Measurements from ENCODE around the gene CYP46A1.

The CYP46A1 gene

DNA sequence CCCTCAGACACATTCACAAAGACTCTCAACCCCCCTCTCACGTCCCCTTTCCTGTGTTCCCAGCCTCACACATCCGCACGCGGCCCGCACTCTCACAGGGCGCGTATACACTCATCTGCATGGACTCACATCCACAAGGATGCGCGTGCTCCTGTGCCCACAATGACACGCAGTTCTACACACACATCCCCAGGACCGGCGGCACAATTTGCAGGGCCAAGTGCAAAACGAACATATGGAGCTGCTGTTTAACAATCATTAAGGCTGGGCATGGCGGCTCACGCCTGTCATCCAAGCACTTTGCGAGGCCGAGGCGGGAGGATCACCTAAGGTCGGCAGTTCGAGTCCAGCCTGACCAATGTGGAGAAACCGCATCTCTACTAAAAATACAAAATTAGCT is 72.7 kb downstream of the CYP46A1 start:
- no peak overlapping the region for H3K4me3 ChIP-seq (replicated peaks; ENCODE audit: insufficient read depth, low read length)
- TF ChIP-seq GABPA (IDR thresholded peaks at IDR 0.05; ENCODE audit: low read depth) (no peak), POLR2AphosphoS5 (IDR thresholded peaks at IDR 0.05; ENCODE audit: low read depth) (no peak), SPI1 (IDR thresholded peaks at IDR 0.05; ENCODE audit: borderline replicate concordance, low read depth) (no peak)
- TF ChIP-seq, protein P1, sequence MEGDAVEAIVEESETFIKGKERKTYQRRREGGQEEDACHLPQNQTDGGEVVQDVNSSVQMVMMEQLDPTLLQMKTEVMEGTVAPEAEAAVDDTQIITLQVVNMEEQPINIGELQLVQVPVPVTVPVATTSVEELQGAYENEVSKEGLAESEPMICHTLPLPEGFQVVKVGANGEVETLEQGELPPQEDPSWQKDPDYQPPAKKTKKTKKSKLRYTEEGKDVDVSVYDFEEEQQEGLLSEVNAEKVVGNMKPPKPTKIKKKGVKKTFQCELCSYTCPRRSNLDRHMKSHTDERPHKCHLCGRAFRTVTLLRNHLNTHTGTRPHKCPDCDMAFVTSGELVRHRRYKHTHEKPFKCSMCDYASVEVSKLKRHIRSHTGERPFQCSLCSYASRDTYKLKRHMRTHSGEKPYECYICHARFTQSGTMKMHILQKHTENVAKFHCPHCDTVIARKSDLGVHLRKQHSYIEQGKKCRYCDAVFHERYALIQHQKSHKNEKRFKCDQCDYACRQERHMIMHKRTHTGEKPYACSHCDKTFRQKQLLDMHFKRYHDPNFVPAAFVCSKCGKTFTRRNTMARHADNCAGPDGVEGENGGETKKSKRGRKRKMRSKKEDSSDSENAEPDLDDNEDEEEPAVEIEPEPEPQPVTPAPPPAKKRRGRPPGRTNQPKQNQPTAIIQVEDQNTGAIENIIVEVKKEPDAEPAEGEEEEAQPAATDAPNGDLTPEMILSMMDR (IDR thresholded peaks at IDR 0.05; ENCODE audit: insufficient read depth, low read length): no peak
- TF ChIP-seq, protein P2, sequence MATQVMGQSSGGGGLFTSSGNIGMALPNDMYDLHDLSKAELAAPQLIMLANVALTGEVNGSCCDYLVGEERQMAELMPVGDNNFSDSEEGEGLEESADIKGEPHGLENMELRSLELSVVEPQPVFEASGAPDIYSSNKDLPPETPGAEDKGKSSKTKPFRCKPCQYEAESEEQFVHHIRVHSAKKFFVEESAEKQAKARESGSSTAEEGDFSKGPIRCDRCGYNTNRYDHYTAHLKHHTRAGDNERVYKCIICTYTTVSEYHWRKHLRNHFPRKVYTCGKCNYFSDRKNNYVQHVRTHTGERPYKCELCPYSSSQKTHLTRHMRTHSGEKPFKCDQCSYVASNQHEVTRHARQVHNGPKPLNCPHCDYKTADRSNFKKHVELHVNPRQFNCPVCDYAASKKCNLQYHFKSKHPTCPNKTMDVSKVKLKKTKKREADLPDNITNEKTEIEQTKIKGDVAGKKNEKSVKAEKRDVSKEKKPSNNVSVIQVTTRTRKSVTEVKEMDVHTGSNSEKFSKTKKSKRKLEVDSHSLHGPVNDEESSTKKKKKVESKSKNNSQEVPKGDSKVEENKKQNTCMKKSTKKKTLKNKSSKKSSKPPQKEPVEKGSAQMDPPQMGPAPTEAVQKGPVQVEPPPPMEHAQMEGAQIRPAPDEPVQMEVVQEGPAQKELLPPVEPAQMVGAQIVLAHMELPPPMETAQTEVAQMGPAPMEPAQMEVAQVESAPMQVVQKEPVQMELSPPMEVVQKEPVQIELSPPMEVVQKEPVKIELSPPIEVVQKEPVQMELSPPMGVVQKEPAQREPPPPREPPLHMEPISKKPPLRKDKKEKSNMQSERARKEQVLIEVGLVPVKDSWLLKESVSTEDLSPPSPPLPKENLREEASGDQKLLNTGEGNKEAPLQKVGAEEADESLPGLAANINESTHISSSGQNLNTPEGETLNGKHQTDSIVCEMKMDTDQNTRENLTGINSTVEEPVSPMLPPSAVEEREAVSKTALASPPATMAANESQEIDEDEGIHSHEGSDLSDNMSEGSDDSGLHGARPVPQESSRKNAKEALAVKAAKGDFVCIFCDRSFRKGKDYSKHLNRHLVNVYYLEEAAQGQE (IDR thresholded peaks at IDR 0.05; ENCODE audit: insufficient replicate concordance, low read depth): no peak
- no peak overlapping the region for H3K27ac ChIP-seq (replicated peaks)
- no peak for DNase-seq (ENCODE audit: low read depth in 1 of 2, low spot score in 1 of 2)
- peaks cover 10% of the 10 kb centered on the region for H3K27me3 ChIP-seq (ENCODE audit: insufficient read depth, poor library complexity, severe bottlenecking)

DNA sequence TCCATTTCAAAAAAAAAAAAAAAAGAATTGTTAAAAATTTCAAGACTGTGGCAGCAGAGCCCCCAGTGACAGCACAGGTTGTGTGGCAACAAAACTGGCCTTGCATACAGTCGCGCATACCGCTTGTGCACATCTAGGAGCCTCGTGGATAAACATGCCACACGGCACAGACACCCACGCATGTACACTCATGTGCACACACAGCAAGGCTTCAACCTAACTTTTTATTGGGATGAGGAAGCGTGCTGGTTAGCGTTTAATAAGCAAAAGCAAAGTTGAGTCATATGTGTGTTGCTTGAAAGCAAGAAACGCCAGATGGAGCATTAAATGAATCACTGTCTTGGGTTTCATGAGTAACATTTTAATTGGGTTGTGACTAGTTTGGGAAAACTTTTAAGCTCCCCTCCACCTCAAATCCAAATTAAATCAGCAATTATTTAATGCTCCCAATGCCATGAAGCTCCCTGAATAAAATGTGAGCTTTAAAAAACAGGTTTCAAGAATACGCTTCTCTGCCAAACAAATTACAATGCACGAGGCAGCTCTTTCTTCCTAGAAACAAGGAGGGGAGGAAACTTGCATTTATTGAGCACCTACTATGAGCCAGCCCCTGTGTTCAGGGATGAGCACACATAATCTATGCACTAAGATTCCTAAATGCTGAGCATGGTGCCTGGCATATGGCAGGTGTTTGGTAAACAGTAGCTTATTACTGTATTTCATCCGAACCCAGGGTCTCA is 73.4 kb downstream of the CYP46A1 start:
- TF ChIP-seq POLR2AphosphoS5 (IDR thresholded peaks at IDR 0.05; ENCODE audit: low read depth) (no peak), GABPA (IDR thresholded peaks at IDR 0.05; ENCODE audit: low read depth) (no peak), SPI1 (IDR thresholded peaks at IDR 0.05; ENCODE audit: borderline replicate concordance, low read depth) (no peak)
- TF ChIP-seq, protein P1 (IDR thresholded peaks at IDR 0.05; ENCODE audit: insufficient read depth, low read length): no peak
- TF ChIP-seq, protein P2 (IDR thresholded peaks at IDR 0.05; ENCODE audit: insufficient replicate concordance, low read depth): no peak
- H3K4me3 ChIP-seq (replicated peaks; ENCODE audit: insufficient read depth, low read length): no peak overlapping the region
- peaks cover 3% of the 10 kb centered on the region for H3K27me3 ChIP-seq (ENCODE audit: insufficient read depth, poor library complexity, severe bottlenecking)
- H3K27ac ChIP-seq (replicated peaks): no peak overlapping the region
- no peak for DNase-seq (ENCODE audit: low read depth in 1 of 2, low spot score in 1 of 2)

DNA sequence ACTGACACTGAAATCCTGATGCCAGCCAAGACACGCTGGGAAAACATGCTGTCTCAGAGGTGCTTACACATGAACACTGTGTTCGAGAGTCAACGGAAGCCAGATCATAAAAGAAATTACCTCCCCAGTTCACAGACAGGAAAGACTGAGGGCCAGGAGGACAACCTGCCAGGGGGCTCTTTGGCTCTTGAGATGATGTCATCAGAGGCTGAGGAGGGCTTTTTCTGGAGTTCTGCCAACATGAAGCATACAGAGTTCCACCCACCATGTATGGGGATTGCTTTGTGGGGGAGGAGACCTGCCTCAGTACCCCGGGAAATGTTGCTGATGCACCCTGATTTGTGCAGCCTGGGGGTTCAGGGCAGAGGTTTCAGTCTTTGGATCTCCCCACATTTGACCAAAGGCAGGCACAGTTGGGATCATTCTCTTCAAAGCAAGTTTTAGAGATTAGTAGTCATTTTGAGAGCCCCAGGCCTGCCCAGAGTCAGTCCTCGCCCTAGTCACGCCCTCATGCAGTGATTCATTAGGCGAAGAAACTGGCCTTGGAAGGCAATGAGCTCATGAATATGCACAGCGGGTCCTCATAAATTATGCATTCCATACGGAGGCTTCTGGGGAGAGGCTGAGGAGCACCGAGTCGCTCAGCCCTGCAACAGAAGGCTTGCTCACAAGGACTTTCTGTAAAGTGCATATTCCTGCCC is 74.2 kb downstream of the CYP46A1 start:
- TF ChIP-seq GABPA (IDR thresholded peaks at IDR 0.05; ENCODE audit: low read depth) (no peak), POLR2AphosphoS5 (IDR thresholded peaks at IDR 0.05; ENCODE audit: low read depth) (no peak), SPI1 (IDR thresholded peaks at IDR 0.05; ENCODE audit: borderline replicate concordance, low read depth) (no peak)
- TF ChIP-seq, protein P1 (IDR thresholded peaks at IDR 0.05; ENCODE audit: insufficient read depth, low read length): no peak
- TF ChIP-seq, protein P2 (IDR thresholded peaks at IDR 0.05; ENCODE audit: insufficient replicate concordance, low read depth): no peak
- no peak for DNase-seq (ENCODE audit: low read depth in 1 of 2, low spot score in 1 of 2)
- Histone ChIP-seq H3K27ac (replicated peaks) (no peak overlapping the region), H3K4me3 (replicated peaks; ENCODE audit: insufficient read depth, low read length) (no peak overlapping the region), H3K27me3 (ENCODE audit: insufficient read depth, poor library complexity, severe bottlenecking) (no peaks in the 10 kb centered on the region)
